Omental fat pad (tissue), 4 donors: ENCODE measurements around the gene AKR1C1. TPM values are rescaled to one million over a fixed set of nuclear protein-coding genes. Genes with fewer than 3 reads are reported as not detected.
A peak's percentile ranks its signal among the peaks of the same experiment; 100 is the strongest.
"Not testable (repeated sequence)": the region's sequence is repeated elsewhere in the genome, so short reads cannot be mapped to it uniquely, and the experiment has no call there.

Experiments used
- ATAC-seq: fragments of 150-250 bp; one replicate; pipeline ENCODE4 v1.9.1; 2016; ENCODE audit warnings: mild to moderate bottlenecking, moderate library complexity; ENCODE audit not compliant: low FRiP score
- DNase-seq: peaks from one replicate; pipeline ENCODE4 v3.0.0-alpha.2; 2019; ENCODE audit warnings: low spot score
- total RNA-seq, 4 donors: library from RNA; depleted of rRNA; stranded (reverse); fragments of >200 nt; gene quantifications; one replicate each; pipeline ENCODE4 v1.1.0, GENCODE V29; 2016
- TF ChIP-seq, protein P1 (sequence below), 3 donors: fragments of 450-650 bp; IDR thresholded peaks; one replicate each; pipeline ENCODE4 v1.5.1; 2016 to 2017; ENCODE audit warnings: antibody characterized with exemption in 3 of 3, mild to moderate bottlenecking in 3 of 3, moderate library complexity in 2 of 3

AKR1C1 gene
- total RNA-seq, 4 donors from 2014 or later = 107 to 237 (median 129) TPM

GRCh38 chr10:4982764-4983226 is 19.6 kb downstream of the AKR1C1 start:
- TF ChIP-seq, protein P1, sequence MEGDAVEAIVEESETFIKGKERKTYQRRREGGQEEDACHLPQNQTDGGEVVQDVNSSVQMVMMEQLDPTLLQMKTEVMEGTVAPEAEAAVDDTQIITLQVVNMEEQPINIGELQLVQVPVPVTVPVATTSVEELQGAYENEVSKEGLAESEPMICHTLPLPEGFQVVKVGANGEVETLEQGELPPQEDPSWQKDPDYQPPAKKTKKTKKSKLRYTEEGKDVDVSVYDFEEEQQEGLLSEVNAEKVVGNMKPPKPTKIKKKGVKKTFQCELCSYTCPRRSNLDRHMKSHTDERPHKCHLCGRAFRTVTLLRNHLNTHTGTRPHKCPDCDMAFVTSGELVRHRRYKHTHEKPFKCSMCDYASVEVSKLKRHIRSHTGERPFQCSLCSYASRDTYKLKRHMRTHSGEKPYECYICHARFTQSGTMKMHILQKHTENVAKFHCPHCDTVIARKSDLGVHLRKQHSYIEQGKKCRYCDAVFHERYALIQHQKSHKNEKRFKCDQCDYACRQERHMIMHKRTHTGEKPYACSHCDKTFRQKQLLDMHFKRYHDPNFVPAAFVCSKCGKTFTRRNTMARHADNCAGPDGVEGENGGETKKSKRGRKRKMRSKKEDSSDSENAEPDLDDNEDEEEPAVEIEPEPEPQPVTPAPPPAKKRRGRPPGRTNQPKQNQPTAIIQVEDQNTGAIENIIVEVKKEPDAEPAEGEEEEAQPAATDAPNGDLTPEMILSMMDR (IDR thresholded peaks at IDR 0.05) = no peak
- DNase-seq (no peak), ATAC-seq (no peak)

- DNase-seq = no peak
- TF ChIP-seq, protein P1 (IDR thresholded peaks at IDR 0.05) = no peak
- no peak for ATAC-seq
Observed at GRCh38 chr10:4983615-4984216, 20.5 kb downstream of the AKR1C1 start.

DNA sequence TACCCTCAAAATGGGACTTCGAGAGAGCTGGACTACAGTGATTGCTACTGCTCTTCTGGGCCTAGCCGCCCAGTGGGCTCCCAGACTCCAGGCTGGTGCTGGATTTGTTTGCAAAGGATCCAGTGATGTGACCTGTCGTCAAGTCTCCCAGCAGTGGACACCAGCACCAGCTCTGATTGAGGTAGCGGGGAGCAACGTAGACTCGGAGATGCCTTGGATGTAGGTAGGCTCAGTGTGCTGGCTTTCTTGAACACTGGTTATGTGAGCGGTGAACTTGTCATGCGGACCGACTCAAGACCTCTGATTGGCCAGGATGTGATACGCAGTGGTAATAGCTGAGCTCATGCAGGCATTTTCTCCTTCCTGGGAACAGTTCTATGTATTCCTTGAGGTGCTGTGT is 21.0 kb downstream of the AKR1C1 start:
- no peak for DNase-seq
- TF ChIP-seq, protein P1 (IDR thresholded peaks at IDR 0.05) = no peak
- ATAC-seq = no peak

- ATAC-seq = peak; percentile 53
- no peak for DNase-seq
- TF ChIP-seq, protein P1 (IDR thresholded peaks at IDR 0.05) = no peak
Observed at GRCh38 chr10:4984971-4985594, 21.9 kb downstream of the AKR1C1 start.

DNA sequence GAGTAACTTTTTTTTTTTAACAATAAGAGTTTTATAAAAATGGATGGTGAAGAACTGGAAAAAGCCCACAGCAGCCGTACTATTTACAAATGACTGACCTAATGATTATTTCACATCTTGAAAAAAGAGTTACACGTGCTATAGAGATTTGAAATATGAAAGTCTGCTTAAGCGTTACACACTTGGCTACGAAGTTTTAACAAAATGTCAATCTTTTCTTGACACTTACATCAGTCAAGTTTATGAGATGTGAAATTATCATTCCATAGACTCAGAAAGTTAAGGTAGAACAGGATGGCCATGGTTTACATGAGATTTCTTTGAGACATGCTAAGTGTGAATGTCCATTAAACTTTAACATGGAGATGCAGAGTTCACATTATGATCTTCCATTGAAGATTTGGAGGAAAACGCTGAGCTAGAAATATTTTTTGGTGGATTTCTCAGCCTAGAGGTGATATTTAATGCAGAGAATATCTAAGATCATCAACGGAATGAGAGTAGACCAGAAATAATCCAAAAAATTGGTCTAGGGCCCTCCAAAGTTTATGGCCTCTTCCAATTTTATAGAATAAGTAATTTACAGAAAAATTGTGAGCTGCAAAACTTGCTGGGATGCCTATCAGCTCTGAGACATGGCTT is 24.9 kb downstream of the AKR1C1 start:
- not testable (repeated sequence) for DNase-seq, ATAC-seq

DNA sequence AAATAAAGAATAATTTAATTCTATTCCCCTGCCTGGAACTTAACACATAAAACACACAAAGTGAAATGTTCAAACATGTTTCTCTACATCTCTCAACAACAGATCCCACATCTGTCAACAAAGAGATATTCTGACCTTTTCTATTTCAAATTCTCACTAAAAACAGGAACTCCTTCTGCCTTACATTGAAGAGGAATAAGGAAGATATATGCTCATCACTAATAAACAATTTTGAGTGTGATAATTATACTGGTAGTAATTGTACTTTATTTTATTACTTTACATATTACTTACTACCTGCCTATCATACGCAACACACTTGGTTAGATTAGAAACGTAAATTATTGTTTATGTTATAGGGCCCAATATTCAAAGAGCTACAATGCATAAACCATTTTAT is 27.0 kb downstream of the AKR1C1 start:
- ATAC-seq (no peak), DNase-seq (no peak)
- TF ChIP-seq, protein P1 (IDR thresholded peaks at IDR 0.05) = no peak

DNA sequence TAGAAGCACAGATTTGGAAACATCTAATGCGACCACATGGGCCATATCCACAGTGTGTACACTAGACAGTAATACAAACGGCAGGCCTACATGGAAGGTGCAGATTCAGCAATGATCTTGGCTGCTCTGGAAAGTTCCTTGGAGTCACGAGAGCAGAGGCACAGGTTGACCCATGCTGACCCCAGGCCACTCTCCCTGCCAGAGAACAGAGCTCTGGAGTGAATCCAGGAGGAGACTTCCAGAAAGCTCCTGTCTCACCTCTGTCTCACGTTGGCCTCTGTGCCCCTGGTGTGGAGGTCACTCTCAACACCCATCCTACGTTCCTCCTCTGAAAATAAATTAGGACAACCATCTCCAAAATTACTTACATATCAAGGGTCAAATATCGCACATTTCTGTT is 28.2 kb downstream of the AKR1C1 start:
- DNase-seq, ATAC-seq: not testable (repeated sequence)

DNA sequence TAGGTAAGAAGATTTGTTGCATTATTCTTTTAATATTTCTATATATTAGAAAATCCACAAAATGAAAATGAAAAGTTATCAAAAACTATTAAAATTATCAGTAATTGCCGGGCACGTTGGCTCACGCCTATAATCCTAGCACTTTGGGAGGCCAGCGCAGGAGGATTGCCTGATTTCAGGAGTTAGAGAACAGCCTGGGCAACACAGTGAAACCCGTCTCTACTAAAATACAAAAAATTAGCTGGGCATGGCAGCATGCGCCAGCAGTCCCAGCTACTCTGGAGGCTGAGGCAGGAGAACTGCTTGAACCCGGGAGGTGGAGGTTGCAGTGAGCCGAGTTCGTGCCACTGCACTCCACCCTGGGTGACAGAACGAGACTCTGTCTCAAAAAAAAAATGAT is 29.3 kb downstream of the AKR1C1 start:
- not testable (repeated sequence) for ATAC-seq

DNA sequence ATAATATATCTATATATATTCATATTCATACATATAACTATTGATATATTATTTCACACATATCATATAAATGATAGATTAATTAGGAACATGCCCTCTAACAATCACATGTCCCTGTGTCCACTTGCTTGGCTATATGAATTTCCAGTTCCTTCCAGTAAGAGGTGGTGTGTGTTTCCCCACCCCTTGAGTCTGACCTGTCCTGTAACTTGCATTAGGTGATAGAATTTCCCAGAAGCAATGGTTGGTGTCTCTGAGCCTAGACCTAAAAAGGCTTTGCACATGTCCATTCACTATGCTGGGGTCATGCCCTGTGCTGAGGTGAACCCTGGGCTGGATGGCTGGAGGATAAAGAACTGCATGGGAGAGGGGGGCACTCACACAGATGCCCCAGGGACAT is 31.0 kb downstream of the AKR1C1 start:
- DNase-seq, ATAC-seq: not testable (repeated sequence)

More for the DNA sequence above, 29.3 kb downstream of the AKR1C1 start:
- DNase-seq = not testable (repeated sequence)
